ENCODE measurements around the gene RBM33. TPM values are rescaled to one million over a fixed set of nuclear protein-coding genes. Genes with fewer than 3 reads are reported as not detected.

RBM33 gene
- total RNA-seq, 1 donor from 2014 or later, result 50.5 TPM

DNA sequence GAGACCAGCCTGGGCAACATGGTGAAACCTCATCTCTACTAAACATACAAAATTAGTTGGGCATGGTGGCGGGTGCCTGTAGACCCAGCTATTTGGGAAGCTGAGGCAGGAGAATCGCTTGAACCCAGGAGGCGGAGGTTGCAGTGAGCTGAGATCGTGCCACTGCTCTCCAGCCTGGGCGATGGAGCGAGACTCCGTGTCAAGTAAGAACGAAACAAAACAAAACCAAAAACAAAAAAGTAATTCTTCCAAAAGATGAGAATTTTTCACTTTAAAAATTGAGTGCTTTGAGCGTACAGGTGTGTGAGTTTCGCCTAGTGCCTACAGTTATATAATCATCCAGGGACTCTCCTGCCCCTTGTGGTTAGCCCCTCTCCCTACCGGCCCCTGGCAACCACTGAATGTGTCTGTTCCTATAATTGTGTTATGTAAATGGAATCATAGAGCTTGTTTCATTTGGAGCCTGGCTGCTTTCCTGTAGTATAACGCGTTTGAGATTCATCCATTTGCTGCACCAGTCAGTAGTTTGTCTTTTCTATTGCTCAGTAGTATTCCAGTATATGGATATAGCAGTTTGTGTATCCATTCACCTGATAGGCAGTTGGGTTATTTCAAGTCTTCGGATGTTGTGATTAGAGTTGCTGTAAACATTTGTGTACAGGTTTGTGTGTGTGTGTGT, 80.0 kb downstream of the RBM33 start:
- Mint-ChIP-seq H3K27me3 (ENCODE audit: low read depth, unreplicated experiment) (no peaks in the 10 kb centered on the region), H3K36me3 (ENCODE audit: low read depth, unreplicated experiment) (peaks cover 3% of the 10 kb centered on the region), H3K4me1 (ENCODE audit: low read depth, unreplicated experiment) (peaks cover 15% of the 10 kb centered on the region), H3K9me3 (ENCODE audit: unreplicated experiment) (no peaks in the 10 kb centered on the region), H3K4me3 (ENCODE audit: unreplicated experiment) (no peak overlapping the region), H3K27ac (ENCODE audit: unreplicated experiment) (no peak overlapping the region)
- no peak overlapping the region for H3K27ac ChIP-seq (ENCODE audit: low read depth, low read length)
- H3K4me3 ChIP-seq (ENCODE audit: insufficient read depth, low read depth, low read length), result no peak overlapping the region
- H3K27me3 ChIP-seq (ENCODE audit: insufficient read depth, low read length), result no peaks in the 10 kb centered on the region
- H3K9me3 ChIP-seq (ENCODE audit: insufficient read depth, low read depth, low read length), result no peaks in the 10 kb centered on the region
- no peaks in the 10 kb centered on the region for H3K4me1 ChIP-seq (ENCODE audit: insufficient read depth, low read length)
- H4K20me1 ChIP-seq (ENCODE audit: insufficient read depth, low read length), result peaks cover 71% of the 10 kb centered on the region
- DNase-seq (ENCODE audit: low read depth) (no peak), FAIRE-seq (no peak)
- H3K36me3 ChIP-seq (ENCODE audit: insufficient read depth, low read length), result peaks cover 10% of the 10 kb centered on the region
- TF ChIP-seq, protein P1, sequence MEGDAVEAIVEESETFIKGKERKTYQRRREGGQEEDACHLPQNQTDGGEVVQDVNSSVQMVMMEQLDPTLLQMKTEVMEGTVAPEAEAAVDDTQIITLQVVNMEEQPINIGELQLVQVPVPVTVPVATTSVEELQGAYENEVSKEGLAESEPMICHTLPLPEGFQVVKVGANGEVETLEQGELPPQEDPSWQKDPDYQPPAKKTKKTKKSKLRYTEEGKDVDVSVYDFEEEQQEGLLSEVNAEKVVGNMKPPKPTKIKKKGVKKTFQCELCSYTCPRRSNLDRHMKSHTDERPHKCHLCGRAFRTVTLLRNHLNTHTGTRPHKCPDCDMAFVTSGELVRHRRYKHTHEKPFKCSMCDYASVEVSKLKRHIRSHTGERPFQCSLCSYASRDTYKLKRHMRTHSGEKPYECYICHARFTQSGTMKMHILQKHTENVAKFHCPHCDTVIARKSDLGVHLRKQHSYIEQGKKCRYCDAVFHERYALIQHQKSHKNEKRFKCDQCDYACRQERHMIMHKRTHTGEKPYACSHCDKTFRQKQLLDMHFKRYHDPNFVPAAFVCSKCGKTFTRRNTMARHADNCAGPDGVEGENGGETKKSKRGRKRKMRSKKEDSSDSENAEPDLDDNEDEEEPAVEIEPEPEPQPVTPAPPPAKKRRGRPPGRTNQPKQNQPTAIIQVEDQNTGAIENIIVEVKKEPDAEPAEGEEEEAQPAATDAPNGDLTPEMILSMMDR (IDR thresholded peaks at IDR 0.05; ENCODE audit: insufficient read depth, low read depth, low read length), result no peak
- no peak for TF ChIP-seq EZH2 (IDR thresholded peaks at IDR 0.05; ENCODE audit: insufficient read depth, low read length)
- H3K4me2 ChIP-seq (ENCODE audit: low read length), result no peak overlapping the region
- H3K9ac ChIP-seq (ENCODE audit: low read length), result no peak overlapping the region
- H3K79me2 ChIP-seq (ENCODE audit: insufficient read depth, low read length), result peaks cover 46% of the 10 kb centered on the region
- H2AFZ ChIP-seq (ENCODE audit: low read depth, low read length), result no peak overlapping the region

DNA sequence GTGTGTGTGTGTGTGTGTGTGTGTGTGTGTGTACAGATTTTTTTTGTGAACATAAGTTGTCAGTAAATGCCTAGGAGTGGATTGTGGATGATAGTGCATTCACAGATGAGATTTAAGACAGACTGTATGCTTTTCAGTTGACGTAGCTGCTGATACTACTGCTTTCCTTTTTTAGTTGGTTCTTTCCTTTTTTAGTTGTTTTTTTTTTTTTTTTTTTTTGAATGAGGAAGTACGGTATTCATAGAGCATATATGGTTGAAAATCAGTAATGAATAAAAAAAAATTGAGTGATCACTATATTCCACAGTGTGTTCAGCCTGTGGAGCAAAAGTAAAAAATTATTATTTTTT, 80.5 kb downstream of the RBM33 start:
- Mint-ChIP-seq H3K36me3 (ENCODE audit: low read depth, unreplicated experiment) (peaks cover 3% of the 10 kb centered on the region), H3K27ac (ENCODE audit: unreplicated experiment) (no peak overlapping the region), H3K27me3 (ENCODE audit: low read depth, unreplicated experiment) (no peaks in the 10 kb centered on the region), H3K9me3 (ENCODE audit: unreplicated experiment) (no peaks in the 10 kb centered on the region), H3K4me1 (ENCODE audit: low read depth, unreplicated experiment) (peaks cover 15% of the 10 kb centered on the region), H3K4me3 (ENCODE audit: unreplicated experiment) (no peak overlapping the region)
- H4K20me1 ChIP-seq (ENCODE audit: insufficient read depth, low read length), result peaks cover 76% of the 10 kb centered on the region
- H3K27me3 ChIP-seq (ENCODE audit: insufficient read depth, low read length), result no peaks in the 10 kb centered on the region
- H3K9ac ChIP-seq (ENCODE audit: low read length), result no peak overlapping the region
- H3K36me3 ChIP-seq (ENCODE audit: insufficient read depth, low read length), result peaks cover 10% of the 10 kb centered on the region
- peaks cover 44% of the 10 kb centered on the region for H3K79me2 ChIP-seq (ENCODE audit: insufficient read depth, low read length)
- DNase-seq (ENCODE audit: low read depth), result no peak
- peaks cover 3% of the 10 kb centered on the region for H3K4me1 ChIP-seq (ENCODE audit: insufficient read depth, low read length)
- no peak overlapping the region for H3K4me2 ChIP-seq (ENCODE audit: low read length)
- FAIRE-seq, result no peak
- TF ChIP-seq EZH2 (IDR thresholded peaks at IDR 0.05; ENCODE audit: insufficient read depth, low read length), result no peak
- TF ChIP-seq, protein P1 (IDR thresholded peaks at IDR 0.05; ENCODE audit: insufficient read depth, low read depth, low read length), result no peak
- H3K4me3 ChIP-seq (ENCODE audit: insufficient read depth, low read depth, low read length), result no peak overlapping the region
- H3K27ac ChIP-seq (ENCODE audit: low read depth, low read length), result no peak overlapping the region
- no peak overlapping the region for H2AFZ ChIP-seq (ENCODE audit: low read depth, low read length)
- H3K9me3 ChIP-seq (ENCODE audit: insufficient read depth, low read depth, low read length), result no peaks in the 10 kb centered on the region

DNA sequence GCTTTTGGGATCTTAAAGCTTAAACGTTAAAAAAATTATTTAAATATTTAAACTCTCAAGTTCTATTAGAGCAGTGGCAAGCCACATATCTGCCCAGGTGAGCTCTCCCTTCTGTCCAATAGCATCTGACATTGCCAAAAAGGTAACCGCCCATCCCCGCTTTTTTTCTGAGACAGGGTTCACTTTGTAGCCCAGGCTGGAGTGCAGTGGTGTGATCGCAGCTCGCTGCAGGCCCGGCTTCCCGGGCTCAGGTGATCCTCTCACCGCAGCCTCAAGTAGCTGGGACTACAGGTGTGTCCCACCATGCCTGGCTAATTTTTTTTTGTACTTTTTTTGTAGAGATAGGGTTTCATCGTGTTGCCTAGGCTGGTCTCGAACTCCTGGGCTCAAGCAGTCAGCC, 83.2 kb downstream of the RBM33 start:
- TF ChIP-seq EZH2 (IDR thresholded peaks at IDR 0.05; ENCODE audit: insufficient read depth, low read length), result no peak
- TF ChIP-seq, protein P1 (IDR thresholded peaks at IDR 0.05; ENCODE audit: insufficient read depth, low read depth, low read length), result no peak
- Histone ChIP-seq H3K79me2 (ENCODE audit: insufficient read depth, low read length) (peaks cover 28% of the 10 kb centered on the region), H3K4me2 (ENCODE audit: low read length) (no peak overlapping the region), H3K36me3 (ENCODE audit: insufficient read depth, low read length) (peaks cover 10% of the 10 kb centered on the region), H3K27me3 (ENCODE audit: insufficient read depth, low read length) (no peaks in the 10 kb centered on the region), H3K9me3 (ENCODE audit: insufficient read depth, low read depth, low read length) (no peaks in the 10 kb centered on the region), H2AFZ (ENCODE audit: low read depth, low read length) (no peak overlapping the region), H4K20me1 (ENCODE audit: insufficient read depth, low read length) (peaks cover 82% of the 10 kb centered on the region), H3K4me1 (ENCODE audit: insufficient read depth, low read length) (peaks cover 3% of the 10 kb centered on the region), H3K4me3 (ENCODE audit: insufficient read depth, low read depth, low read length) (no peak overlapping the region), H3K27ac (ENCODE audit: low read depth, low read length) (no peak overlapping the region), H3K9ac (ENCODE audit: low read length) (no peak overlapping the region)
- H3K4me1 Mint-ChIP-seq (ENCODE audit: low read depth, unreplicated experiment), result peaks cover 25% of the 10 kb centered on the region
- H3K9me3 Mint-ChIP-seq (ENCODE audit: unreplicated experiment), result no peaks in the 10 kb centered on the region
- H3K36me3 Mint-ChIP-seq (ENCODE audit: low read depth, unreplicated experiment), result peaks cover 7% of the 10 kb centered on the region
- DNase-seq (ENCODE audit: low read depth) (no peak), FAIRE-seq (no peak)
- no peak overlapping the region for H3K27ac Mint-ChIP-seq (ENCODE audit: unreplicated experiment)
- no peaks in the 10 kb centered on the region for H3K27me3 Mint-ChIP-seq (ENCODE audit: low read depth, unreplicated experiment)
- H3K4me3 Mint-ChIP-seq (ENCODE audit: unreplicated experiment), result no peak overlapping the region
